ENCODE measurements around the gene MLLT11.
"Not testable (repeated sequence)": the region's sequence is repeated elsewhere in the genome, so short reads cannot be mapped to it uniquely, and the experiment has no call there.

Gene MLLT11

DNA sequence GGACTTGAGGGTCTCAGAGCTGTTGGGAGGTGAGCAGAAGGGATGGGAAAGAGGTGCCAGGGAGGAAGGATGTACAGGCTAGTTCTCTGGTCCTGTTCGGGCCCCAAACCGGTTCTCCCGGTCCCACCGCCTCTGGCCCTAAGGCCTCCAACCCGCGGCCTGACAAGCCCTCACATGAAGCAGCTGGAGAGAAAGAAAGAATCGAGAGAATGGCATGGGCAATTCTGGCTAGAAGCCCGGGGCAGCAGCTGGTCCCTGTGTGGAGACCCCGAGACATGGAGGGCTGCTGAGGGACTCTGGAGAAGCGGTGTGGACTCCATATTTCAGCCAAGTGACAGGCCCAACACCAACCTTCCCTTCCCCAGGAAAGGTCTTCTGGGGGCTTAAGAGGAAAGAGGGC, 1.5 kb upstream of the MLLT11 start:
- DNase-seq = no peak

DNA sequence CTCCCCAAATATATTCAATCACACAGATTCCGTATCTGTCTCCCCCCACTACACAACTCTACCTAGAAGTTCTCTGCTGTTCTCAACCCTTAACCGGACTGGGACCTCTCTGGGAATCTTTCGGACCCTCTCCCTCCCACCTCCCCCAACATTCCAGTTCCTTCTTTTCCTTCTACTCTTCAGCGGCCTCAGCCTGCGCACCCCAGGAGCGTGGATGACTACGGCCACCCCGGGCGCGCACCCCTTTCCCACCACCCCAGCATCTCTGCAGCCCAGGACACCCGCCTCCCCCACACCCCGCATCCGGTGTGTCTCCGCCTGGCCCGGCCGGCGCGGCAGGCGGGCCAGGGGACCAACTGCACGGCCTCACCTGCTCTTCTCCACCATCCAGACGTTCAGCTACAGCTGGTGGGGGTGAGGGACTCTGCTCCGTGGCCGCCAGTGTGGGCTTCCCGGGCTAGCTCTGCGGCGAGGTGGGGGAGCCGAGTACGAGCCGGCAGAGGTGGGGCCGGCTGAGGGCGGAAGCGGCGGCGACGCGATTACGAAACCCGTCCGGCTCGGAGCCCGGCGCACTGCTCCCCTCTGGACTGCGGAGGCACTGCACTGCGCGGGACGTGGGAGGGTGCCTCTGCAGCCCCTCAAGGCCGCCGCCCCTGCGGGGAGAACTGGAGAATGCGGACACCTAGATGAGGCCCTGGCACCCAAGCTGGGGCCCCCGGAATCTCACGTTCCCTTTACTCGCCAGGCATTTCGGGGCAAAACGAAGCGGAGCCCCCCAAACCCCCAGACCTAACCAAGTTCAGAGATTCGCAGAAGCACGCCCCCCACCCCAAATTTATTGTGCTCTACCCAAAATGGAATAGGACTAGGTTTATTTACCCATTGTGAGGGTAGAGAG, 839 bp upstream of the MLLT11 start, which contains the start of gene CDC42SE1:
Gene CDC42SE1, minus strand, starts transcription at position 514 of the 898 bp plus-strand sequence. CDS start 3,892 bp downstream, outside the sequence.
- peak; percentile 89 for DNase-seq

DNA sequence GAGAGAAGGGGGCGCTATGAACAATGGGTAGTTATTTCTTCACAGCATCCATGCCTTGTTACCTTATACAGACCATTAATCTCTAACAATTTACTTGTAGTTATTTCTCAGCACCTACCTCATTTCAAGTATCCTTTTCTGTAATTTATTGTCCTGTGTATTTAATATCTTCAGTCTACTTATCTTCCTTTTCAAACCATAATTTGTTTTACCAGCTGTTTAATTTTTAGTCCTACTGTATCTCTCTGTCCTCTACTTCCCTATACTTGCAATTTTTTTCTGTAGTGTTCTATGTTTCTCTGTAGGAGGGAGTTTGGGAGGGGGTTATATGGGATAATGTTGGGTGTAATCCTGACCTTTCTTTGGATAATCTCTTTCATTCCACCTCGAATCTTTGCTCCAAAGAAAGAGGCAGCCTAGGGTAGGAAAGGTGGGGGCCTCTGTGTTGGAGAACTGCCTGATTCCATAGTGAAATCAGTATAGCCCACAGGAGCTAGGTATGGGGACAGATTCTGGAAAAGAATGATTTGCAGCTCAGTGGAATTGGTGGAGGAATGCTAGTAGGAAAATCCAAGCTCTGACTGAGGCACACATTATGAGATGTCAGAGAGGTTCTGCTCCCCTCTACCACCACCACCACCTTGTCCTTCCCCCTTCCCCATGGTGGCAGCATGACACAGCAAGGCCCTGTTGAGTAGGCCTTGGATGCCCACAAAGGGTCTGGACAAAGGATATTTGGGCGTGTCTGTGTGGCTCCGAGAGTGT, 642 bp downstream of the MLLT11 start:
- no peak for DNase-seq

GRCh38 chr1:151061704-151062103, 1.5 kb downstream of the MLLT11 start:
- no peak for DNase-seq

- DNase-seq = no peak
Measured at GRCh38 chr1:151062741-151063371, 2.7 kb downstream of the MLLT11 start.

GRCh38 chr1:151065089-151065645, 5.0 kb downstream of the MLLT11 start:
- no peak for DNase-seq

DNA sequence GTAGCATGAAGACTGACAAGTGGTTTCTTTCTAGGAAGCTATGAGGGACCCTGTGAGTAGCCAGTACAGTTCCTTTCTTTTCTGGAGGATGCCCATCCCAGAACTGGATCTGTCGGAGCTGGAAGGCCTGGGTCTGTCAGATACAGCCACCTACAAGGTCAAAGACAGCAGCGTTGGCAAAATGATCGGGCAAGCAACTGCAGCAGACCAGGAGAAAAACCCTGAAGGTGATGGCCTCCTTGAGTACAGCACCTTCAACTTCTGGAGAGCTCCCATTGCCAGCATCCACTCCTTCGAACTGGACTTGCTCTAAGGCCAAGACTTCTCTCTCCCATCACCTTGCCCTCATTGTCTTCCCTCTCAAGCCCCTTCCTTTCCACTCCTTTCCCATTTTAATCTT, 7.0 kb downstream of the MLLT11 start:
- no peak for DNase-seq

DNA sequence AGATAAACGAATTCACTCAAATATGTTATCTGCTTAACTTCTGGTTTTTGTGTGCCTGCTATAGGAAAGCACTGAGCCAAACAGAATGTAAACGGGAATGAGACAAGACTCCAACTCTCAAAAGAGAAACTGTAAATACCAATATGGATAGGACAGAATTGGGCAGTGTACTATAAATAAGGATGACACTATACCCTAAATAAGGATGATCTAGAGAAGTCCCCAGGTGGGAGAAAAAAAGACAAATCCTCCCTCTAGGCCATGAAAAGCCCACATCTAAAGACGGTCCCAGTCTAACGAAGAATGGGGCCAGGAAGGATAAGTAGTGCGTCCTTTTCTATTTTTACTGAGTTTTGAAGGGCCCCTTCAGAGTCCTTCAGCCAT, 8.9 kb downstream of the MLLT11 start:
- DNase-seq = no peak

DNA sequence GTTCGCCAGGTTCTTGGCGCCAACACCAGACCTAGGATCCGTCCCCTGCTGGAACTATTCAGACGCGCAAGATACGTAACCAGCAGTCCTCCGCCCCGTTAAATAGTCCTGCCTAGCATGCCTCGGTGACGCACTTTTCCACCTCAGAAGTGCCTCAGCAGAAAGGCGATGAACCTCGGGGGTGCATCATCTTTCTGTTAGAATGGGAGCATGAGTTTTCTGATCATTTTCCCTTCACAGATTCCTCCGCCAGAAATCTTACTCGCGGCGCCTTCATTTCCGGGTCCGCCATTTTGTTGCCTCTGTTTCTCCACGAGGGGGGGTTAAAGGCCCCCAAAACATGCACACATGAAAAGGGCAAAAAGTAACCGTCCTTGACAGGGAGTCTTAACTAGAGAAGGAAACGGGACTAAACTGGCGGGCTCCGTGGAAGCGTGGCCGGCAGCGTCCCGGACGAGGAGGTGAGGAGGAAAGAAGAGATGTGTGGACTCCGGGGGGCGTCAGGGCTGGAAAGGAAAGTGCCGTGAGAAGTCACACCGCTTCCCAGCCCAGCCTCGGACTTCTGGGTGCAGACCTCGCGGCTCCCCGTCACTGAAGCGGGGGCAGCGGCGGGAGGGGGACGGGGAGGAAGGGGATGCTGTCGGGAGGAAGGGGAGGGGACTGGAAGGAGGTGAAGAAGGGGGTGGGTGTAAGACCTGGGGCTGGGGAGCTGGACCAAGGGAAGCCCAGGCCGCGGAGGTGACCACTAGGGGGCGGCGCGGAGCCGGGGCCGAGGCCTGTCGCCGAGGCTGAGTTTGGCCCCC, 10.5 kb downstream of the MLLT11 start, which contains the start of gene GABPB2:
Gene GABPB2, plus strand, starts transcription at position 288 of the 803 bp plus-strand sequence. CDS start 17,429 bp downstream, outside the sequence.
- peak; percentile 94 for DNase-seq

DNA sequence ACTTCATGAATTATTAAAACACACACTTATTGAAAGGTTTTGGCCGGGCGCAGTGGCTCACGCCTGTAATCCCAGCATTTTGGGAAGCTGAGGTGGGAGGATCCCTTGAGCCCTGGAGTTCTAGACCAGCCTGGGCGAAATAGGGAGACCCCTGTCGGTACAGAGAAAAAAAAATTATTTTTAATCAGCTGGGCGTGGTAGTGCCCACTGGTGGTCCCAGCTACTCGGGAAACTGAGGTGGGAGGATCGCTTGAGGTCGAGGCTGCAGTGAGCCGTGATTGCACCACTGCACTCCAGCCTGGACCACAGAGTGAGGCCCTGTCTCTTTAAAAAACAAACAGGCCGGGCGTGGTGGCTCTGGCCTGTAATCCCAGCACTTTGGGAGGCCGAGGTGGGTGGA, 12.0 kb downstream of the MLLT11 start:
- DNase-seq = no peak

- no peak for DNase-seq
Measured at GRCh38 chr1:151085953-151086559, 25.9 kb downstream of the MLLT11 start.

GRCh38 chr1:151097426-151097825, 37.2 kb downstream of the MLLT11 start:
- not testable (repeated sequence) for DNase-seq

DNA sequence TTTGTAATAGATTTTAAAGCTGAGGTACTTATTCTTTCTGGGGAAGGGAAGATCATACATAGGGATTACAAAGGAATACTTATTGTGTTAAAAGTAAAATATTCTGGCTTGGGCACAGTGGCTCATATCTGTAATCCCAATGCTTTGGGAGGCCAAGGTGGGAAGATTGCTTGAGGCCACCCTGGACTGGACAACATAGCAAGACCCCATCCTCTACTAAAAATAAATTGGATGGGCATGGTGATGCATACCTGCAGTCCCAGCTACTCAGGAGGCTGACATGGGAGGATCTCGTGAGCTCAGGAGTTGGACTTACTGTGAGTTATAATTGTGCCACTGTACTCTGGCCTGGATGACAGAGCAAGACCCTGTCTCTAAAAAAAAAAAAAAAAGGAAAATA, 37.9 kb downstream of the MLLT11 start:
- no peak for DNase-seq

DNA sequence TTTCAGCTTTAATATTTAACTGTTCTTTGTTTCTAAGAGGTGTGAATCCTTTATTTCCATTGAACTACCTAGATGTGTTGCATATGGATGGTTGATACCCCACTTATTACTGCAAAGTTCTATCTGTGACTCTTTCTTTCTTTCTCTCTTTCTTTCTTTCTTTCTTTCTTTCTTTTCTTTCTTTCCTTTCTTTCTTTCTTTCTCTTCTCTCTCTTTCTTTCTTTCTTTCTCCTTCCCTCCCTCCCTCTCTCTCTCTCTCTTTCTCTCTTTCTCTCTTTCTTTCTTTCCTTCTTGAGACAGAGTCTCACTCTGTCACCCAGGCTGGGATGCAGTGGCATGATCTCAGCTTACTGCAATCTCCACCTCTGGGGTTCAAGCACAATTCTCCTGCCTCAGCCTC, 44.4 kb downstream of the MLLT11 start:
- no peak for DNase-seq

- no peak for DNase-seq
Measured at GRCh38 chr1:151106894-151107293, 46.7 kb downstream of the MLLT11 start.

DNA sequence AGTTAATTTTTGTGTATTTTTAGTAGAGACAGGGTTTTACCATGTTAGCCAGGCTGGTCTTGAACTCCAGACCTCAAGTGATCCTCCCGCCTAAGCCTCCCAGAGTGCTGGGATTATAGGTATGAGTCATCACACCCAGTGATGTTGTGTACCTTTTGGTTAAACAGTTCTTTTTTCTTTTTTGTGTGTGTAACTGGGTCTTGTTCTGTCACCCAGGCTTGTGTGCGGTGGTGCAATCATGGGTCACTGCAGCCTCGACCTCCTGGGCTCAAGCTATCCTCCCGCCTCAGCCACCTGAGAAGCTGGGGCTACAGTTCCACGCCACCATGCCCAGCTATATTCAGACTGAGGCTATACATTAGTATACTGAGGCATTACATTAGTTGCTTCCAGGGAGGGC, 48.1 kb downstream of the MLLT11 start:
- DNase-seq = no peak

DNA sequence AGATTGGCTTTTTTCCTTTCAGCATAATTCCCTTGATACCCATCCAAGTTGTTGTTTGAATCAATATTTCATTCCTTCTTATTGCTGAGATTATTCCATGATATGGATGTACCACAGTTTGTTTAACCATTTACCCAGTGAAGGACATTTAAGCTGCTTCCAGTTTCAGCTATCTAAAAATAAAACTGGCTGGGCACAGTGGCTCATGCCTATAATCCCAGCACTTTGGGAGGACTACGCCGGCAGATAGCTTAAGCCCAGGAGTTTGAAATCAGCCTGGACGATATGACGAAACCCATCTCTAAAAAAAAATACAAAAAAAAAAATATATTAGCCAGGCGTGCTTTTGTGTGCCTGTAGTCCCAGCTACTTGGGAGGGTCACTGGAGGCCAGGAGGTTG, 53.7 kb downstream of the MLLT11 start:
- DNase-seq = no peak
